Panc1 (cell line): Measurements from ENCODE around the gene LRP1B. TPM values are rescaled to one million over a fixed set of nuclear protein-coding genes. Genes with fewer than 3 reads are reported as not detected.

ENCODE experiments used
- ATAC-seq: fragments of 200-7000 bp; cut with Tn5 transposase; 2 replicates; pipeline ENCODE4 v1.9.1; 2020; ENCODE audit warnings: mild to moderate bottlenecking, moderate library complexity
- BruUV-seq: library from RNA; stranded (reverse); fragments of 400-500 nt; replicated peaks from 2 replicates; lab custom pipeline; 2021; lab: Mats Ljungman, UMichigan
- CTCF ChIA-PET: fragments of 300-600 bp; sonication (Branson Sonifier 250); formaldehyde crosslinking; loops from one replicate; lab custom pipeline; 2022; ENCODE audit warnings: antibody characterized with exemption; lab: Charles Lee
- POLR2A ChIA-PET: fragments of 300-600 bp; sonication (Branson Sonifier 250); formaldehyde crosslinking; loops from one replicate; lab custom pipeline; 2022; ENCODE audit warnings: antibody characterized with exemption; lab: Charles Lee
- DNase-seq: peaks from one replicate; pipeline ENCODE4 v3.0.0-alpha.2; 2010; ENCODE audit warnings: low read depth, low spot score
- H3K27ac ChIP-seq: 2 replicates; pipeline ENCODE4 v1.5.1; 2011; ENCODE audit warnings: mild to moderate bottlenecking, low read length, inconsistent platforms
- H3K27me3 ChIP-seq: fragments of 200-500 bp; sonication (Bioruptor generic); 2 replicates; pipeline ENCODE4 v1.6.0; 2014; ENCODE audit warnings: low read length, inconsistent platforms; ENCODE audit not compliant: control insufficient read depth, insufficient read depth
- H3K36me3 ChIP-seq: fragments of 200-500 bp; sonication (Bioruptor generic); 2 replicates; pipeline ENCODE4 v1.5.1; 2014; ENCODE audit warnings: inconsistent platforms, mild to moderate bottlenecking, low read length, moderate library complexity; ENCODE audit not compliant: control insufficient read depth, insufficient read depth
- H3K4me1 ChIP-seq: 2 replicates; pipeline ENCODE4 v1.5.1; 2011; ENCODE audit warnings: inconsistent platforms, mild to moderate bottlenecking, low read length, moderate library complexity; ENCODE audit not compliant: control insufficient read depth, insufficient read depth
- H3K4me3 ChIP-seq, 2 experiments: 2 replicates each; pipeline ENCODE4 v1.5.1; 2011 to 2012; ENCODE audit warnings: low read depth in 2 of 2, low read length in 2 of 2, mild to moderate bottlenecking in 2 of 2, inconsistent platforms in 1 of 2, moderate library complexity in 1 of 2
- H3K9me3 ChIP-seq: fragments of 200-500 bp; sonication (Bioruptor generic); 2 replicates; pipeline ENCODE4 v1.5.1; 2014; ENCODE audit warnings: low read depth, mild to moderate bottlenecking, inconsistent platforms, low read length, moderate library complexity; ENCODE audit not compliant: control insufficient read depth, insufficient read depth
- CTCF ChIP-seq: fragments of 450-650 bp; IDR thresholded peaks from 2 replicates; pipeline ENCODE4 v1.5.1; 2017; ENCODE audit warnings: mild to moderate bottlenecking
- POLR2AphosphoS5 ChIP-seq: IDR thresholded peaks from 2 replicates; pipeline ENCODE4 v1.6.1; 2012; ENCODE audit warnings: mild to moderate bottlenecking, low read depth, low read length, moderate library complexity
- REST ChIP-seq, 2 experiments: IDR thresholded peaks; 2 replicates each; pipeline ENCODE4 v1.6.1; 2011 to 2012; ENCODE audit warnings: low read depth in 2 of 2, control low read depth in 1 of 2, low read length in 1 of 2, mild to moderate bottlenecking in 1 of 2, moderate library complexity in 1 of 2; ENCODE audit not compliant: insufficient read depth in 1 of 2
- SIN3A ChIP-seq: IDR thresholded peaks from 2 replicates; pipeline ENCODE4 v1.6.1; 2012; ENCODE audit warnings: low read depth, mild to moderate bottlenecking, low read length, moderate library complexity, borderline replicate concordance; ENCODE audit not compliant: insufficient read depth
- TCF7L2 ChIP-seq: IDR thresholded peaks from 2 replicates; pipeline ENCODE4 v1.6.1; 2011; ENCODE audit warnings: mild to moderate bottlenecking, low read depth, low read length, inconsistent platforms
- in situ Hi-C: cut with HindIII; loops from 2 replicates; pipeline ENCODE4 v1.10.0; 2016; ENCODE audit warnings: low sequenced_read_pairs, low pct_unique_long_range_greater_than_20kb
- intact Hi-C: fragments of 100-400 bp; cut with micrococcal nuclease; formaldehyde crosslinking; loops from one replicate; pipeline ENCODE4 v1.10.0; 2022; ENCODE audit not compliant: unreplicated experiment
- total RNA-seq: library from RNA; stranded (reverse); gene quantifications from one replicate; pipeline ENCODE4 v1.2.1, GENCODE V29; 2021; ENCODE audit not compliant: unreplicated experiment

LRP1B gene
- total RNA-seq, 1 experiment from 2014 or later, result 0.54 TPM

- TF ChIP-seq REST (IDR thresholded peaks at IDR 0.05; ENCODE audit: insufficient read depth in 1 of 2, low read depth in 2 of 2, low read length in 1 of 2) (no peak), TCF7L2 (no peak)
- no peak for ATAC-seq
- Histone ChIP-seq H3K4me3 (no peak overlapping the region), H3K36me3 (no peaks in the 10 kb centered on the region), H3K4me1 (no peaks in the 10 kb centered on the region), H3K9me3 (no peaks in the 10 kb centered on the region), H3K27ac (no peak overlapping the region), H3K27me3 (no peaks in the 10 kb centered on the region)
- POLR2A ChIA-PET, result no interaction called here
- BruUV-seq, result no TSS peak
- CTCF ChIA-PET, result no interaction called here
- no peak for DNase-seq
- intact Hi-C loops, result no loop called here
- in situ Hi-C loops, result no loop called here
These were observed 690.7 kb downstream of the LRP1B start for GRCh38 chr2:141440072-141440635.

GRCh38 chr2:141439524-141439923 lies 691.3 kb downstream of the LRP1B start:
- no peak for TF ChIP-seq CTCF
- TF ChIP-seq REST (IDR thresholded peaks at IDR 0.05; ENCODE audit: insufficient read depth in 1 of 2, low read depth in 2 of 2, low read length in 1 of 2), result no peak
- no peak for TF ChIP-seq TCF7L2
- TF ChIP-seq SIN3A, result no peak
- no peak for TF ChIP-seq POLR2AphosphoS5
- Histone ChIP-seq H3K4me1 (no peaks in the 10 kb centered on the region), H3K9me3 (no peaks in the 10 kb centered on the region), H3K27me3 (no peaks in the 10 kb centered on the region), H3K36me3 (no peaks in the 10 kb centered on the region), H3K4me3 (no peak overlapping the region), H3K27ac (no peak overlapping the region)
- intact Hi-C loops (no loop called here), in situ Hi-C loops (no loop called here)
- no TSS peak for BruUV-seq
- ChIA-PET CTCF (no interaction called here), POLR2A (no interaction called here)
- DNase-seq (no peak), ATAC-seq (no peak)
